ENCODE data around the gene DPP3. TPM values are rescaled to one million over a fixed set of nuclear protein-coding genes. Genes with fewer than 3 reads are reported as not detected.

Gene DPP3
- total RNA-seq, 1 experiment from 2014 or later, result 86.7 TPM

GRCh38 chr11:66477263-66478201 lies 2.7 kb upstream of the DPP3 start:
- Mint-ChIP-seq H3K4me3 (no peak overlapping the region), H3K4me1 (peaks cover 26% of the 10 kb centered on the region), H3K36me3 (peaks cover 4% of the 10 kb centered on the region; the same call in 1 of the 2 replicates), H3K27ac (peak overlapping the region; percentile 53; the same call in 1 of the 2 replicates), H3K27me3 (ENCODE audit: low read depth) (no peaks in the 10 kb centered on the region), H3K9me3 (no peaks in the 10 kb centered on the region)
- DNase-seq (ENCODE audit: low spot score) (no peak), ATAC-seq (no peak)
- TF ChIP-seq NR1H2 (CRISPR knock-in tag; IDR thresholded peaks at IDR 0.05) (no peak), ZNF671 (CRISPR knock-in tag; IDR thresholded peaks at IDR 0.05) (no peak), PRDM15 (CRISPR knock-in tag; IDR thresholded peaks at IDR 0.05) (peak; percentile 26; the same call in 1 of the 2 replicates), ZNF138 (CRISPR knock-in tag; conservative IDR thresholded peaks at IDR 0.05) (no peak), E2F4 (CRISPR knock-in tag; IDR thresholded peaks at IDR 0.05; ENCODE audit: borderline replicate concordance, low read depth) (no peak), CDX4 (CRISPR knock-in tag; IDR thresholded peaks at IDR 0.05; ENCODE audit: borderline replicate concordance) (no peak)
- POLR2A ChIA-PET, result no interaction called here
- CTCF ChIA-PET, result interaction anchor here (0.7 to 2.8 kb wide), 5 partner anchors 14 to 91 kb away, joined by 4 to 27 read pairs (median 18); partner anchors contain the start of gene MRPL11

GRCh38 chr11:66478729-66479393 lies 1.4 kb upstream of the DPP3 start:
- ChIA-PET POLR2A (interaction anchor here (1.0 to 1.8 kb wide), 2 partner anchors 50 to 61 kb away, joined by 3 to 8 read pairs; no protein-coding TSS in a partner anchor), CTCF (interaction anchor here (0.5 to 3.0 kb wide), 19 partner anchors 9 to 543 kb away, joined by 3 to 56 read pairs (median 11); partner anchors contain the start of genes CCDC87, CCS, MRPL11 and NPAS4)
- TF ChIP-seq PRRX2 (CRISPR knock-in tag; IDR thresholded peaks at IDR 0.05) (0 out of 2 replicates have a peak, but pooled peaks have one; percentile 30), ZNF416 (CRISPR knock-in tag; IDR thresholded peaks at IDR 0.05) (0 out of 2 replicates have a peak, but pooled peaks have one; percentile 12), KAT7 (CRISPR knock-in tag; IDR thresholded peaks at IDR 0.05; ENCODE audit: borderline replicate concordance) (0 out of 2 replicates have a peak, but pooled peaks have one; percentile 12), GTF2I (CRISPR knock-in tag; conservative IDR thresholded peaks at IDR 0.05) (peak; percentile 88), CTCF (IDR thresholded peaks at IDR 0.05) (peak; percentile 83), ATF2 (CRISPR knock-in tag; IDR thresholded peaks at IDR 0.05; ENCODE audit: borderline replicate concordance, low read depth) (no peak)
- Mint-ChIP-seq H3K36me3 (peaks cover 13% of the 10 kb centered on the region), H3K27ac (peak overlapping the region; percentile 95), H3K27me3 (ENCODE audit: low read depth) (no peaks in the 10 kb centered on the region), H3K9me3 (no peaks in the 10 kb centered on the region), H3K4me3 (peak overlapping the region; percentile 95), H3K4me1 (peaks cover 26% of the 10 kb centered on the region)
- peak; percentile 65 for DNase-seq (ENCODE audit: low spot score)
- no peak for ATAC-seq

All from WTC11 (cell line).